Stimulated activated CD4-positive, alpha-beta T cell treated with anti-CD3 and anti-CD28 coated beads, Interleukin-12 subunit alpha, Interleukin-12 subunit beta, amount 100 ng/mL, for 48 hours (primary cell): ENCODE data around the gene COPRS.

ENCODE experiments used
- DNase-seq, 3 donors: peaks; one replicate each; pipeline ENCODE4 v3.0.0-alpha.2; 2020; ENCODE audit warnings: low read depth in 2 of 3, low spot score in 1 of 3

COPRS gene, protein sequence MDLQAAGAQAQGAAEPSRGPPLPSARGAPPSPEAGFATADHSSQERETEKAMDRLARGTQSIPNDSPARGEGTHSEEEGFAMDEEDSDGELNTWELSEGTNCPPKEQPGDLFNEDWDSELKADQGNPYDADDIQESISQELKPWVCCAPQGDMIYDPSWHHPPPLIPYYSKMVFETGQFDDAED

DNA sequence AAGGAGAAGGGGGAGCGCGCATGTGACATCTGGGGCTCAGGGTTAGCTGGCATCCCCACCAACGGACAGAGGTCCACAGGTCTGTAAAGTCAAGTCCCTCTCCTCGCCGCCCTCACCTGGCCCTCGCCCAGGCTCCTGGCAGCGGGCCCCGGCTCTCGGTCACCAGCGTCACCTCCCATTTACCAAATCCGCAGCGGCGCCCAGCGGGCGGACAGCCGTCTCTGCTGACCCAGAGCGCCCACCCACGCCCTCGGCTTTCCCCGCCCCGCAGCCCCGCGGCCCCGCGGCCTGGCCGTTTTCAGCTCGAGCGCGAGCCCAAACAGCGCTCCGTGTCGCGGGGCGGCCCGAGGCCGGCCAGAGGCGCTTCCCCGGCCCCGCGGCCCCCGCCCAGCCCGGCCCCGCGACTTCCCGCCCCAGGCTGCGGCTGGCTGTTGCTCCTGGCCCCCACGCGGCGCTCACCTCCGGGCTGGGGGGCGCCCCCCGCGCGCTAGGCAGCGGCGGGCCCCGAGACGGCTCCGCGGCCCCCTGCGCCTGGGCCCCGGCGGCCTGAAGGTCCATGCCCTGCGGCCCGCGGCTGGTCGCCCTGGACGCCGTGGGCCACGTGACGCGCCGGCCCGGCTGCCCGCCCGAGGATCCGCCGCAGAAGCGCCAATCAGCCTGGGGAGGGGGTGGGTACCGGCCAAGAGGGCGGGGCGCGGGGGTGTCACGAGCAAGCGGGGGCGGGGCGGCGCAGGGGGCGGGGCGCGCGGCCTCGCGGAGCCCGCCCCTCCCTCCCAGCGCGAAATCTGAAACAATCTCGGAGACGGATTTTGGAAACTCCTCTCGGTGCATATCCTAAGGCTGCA lies at the start of gene COPRS:
TSS of gene COPRS (minus strand) at position 603 of the 845 bp plus-strand sequence. CDS start at position 558, 45 bp downstream.
- peak; percentile 59 to 80 (median 68) for DNase-seq

GRCh38 chr17:31908386-31908785 lies 49.3 kb upstream of the COPRS start:
- no peak for DNase-seq

- no peak for DNase-seq
Measured at GRCh38 chr17:31907342-31907962, 48.4 kb upstream of the COPRS start.

DNA sequence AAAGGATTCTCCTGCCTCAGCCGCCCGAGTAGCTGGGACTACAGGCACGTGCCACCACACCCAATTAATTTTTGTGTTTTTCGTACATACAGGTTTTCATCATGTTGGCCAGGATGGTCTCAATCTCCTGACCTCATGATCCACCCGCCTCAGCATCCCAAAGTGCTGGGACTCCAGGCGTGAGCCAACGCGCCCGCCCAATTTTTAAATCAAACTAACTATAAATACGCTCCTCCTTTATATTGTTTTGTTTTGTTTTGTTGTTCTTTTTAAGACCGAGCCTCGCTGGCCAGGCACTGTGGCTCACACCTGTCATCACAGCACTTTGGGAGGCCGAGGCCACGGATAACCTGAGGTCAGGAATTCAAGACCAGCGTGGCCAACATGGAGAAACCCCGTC lies 44.4 kb upstream of the COPRS start:
- no peak for DNase-seq

DNA sequence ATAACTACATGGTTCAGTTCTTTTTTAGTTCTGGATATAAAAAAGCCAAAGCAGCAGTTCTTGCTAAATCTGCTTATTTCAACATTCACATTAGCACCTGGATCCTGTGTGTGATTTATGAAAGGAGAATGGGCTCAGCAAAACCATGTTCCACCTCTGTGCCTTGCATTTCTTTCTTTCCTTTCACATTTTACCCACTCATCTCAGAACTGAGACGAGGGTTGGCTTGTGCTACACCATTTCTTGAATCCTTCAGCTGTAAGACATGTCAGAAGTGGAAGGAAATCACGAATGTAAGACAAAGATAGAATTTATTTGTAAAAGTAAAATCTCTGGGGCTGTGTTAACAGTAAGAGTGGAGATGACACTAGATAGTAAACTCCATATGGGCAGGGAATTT lies 43.6 kb upstream of the COPRS start:
- DNase-seq = no peak

DNA sequence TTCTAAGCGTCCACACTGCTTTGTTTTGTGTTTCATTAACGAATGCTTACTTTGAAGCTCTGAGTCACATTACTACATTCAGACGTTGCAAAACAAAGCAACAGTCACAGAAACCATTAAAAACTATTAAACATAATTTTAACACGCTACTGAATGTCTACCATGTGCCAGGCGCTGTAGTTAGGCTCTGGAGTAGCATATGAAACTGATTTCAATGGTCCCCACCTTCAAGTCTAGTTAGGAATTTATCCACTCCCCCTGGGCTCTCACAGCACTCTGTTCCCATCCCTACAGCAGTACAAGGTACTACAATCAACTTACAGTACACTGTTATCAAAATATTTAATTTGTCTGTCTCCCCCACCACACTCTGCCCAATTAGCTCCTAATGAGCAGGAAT lies 41.8 kb upstream of the COPRS start:
- no peak for DNase-seq

DNA sequence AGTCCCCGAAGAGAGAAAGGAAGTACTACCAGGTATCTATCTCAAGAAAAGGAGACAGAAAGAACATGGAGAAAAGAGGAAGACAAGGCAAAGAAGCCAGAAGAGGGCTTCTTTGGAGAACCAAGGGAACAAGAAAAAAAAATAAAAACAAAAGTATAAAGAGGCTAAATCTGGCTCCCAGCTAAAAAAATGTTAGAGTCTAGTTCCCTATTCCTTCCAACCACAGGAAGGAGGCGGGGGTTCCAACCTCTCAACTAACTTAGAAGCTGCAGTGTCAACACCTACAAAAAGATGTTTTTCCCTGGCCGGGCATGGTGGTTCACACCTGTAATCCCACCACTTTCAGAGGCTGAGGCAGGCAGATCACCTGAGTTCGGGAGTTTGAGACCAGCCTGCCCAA lies 29.1 kb upstream of the COPRS start:
- DNase-seq = no peak

DNA sequence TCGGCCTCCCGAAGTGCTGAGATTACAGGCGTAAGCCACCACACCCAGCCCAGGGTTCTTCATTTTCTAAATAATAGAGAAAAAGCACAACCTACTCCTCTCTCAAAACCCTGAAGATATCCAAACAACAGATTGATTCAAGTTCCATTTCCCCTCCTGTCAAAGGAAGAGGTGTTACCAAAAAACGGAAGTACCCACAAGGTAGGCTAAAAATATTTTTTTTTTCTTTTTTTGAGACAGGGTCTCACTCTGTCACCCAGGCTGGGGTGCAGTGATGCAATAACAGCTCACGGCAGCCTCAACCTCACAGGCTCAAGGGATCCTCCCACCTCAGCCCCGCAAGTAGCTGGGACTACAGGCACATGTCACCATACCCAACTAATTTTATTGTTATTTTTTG lies 23.5 kb upstream of the COPRS start:
- no peak for DNase-seq

GRCh38 chr17:31880311-31880710 lies 21.3 kb upstream of the COPRS start:
- no peak for DNase-seq

DNA sequence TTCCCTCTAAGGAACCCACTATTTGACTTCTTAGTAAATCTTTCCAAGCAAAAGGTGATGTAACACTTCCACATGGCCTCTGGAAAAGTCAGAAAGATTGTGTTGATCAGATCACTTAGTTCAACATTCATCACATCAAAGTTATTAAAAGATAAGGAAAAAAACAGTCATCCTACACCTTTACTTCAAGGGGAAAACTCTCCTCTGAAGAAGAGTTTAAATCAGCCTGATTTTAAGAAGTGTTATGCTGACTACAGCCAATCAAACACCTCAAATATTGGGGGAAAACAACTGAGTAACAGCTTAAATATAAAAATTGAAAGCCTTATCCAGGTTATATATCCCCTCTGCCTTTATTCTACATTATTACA lies 19.6 kb upstream of the COPRS start:
- no peak for DNase-seq

DNA sequence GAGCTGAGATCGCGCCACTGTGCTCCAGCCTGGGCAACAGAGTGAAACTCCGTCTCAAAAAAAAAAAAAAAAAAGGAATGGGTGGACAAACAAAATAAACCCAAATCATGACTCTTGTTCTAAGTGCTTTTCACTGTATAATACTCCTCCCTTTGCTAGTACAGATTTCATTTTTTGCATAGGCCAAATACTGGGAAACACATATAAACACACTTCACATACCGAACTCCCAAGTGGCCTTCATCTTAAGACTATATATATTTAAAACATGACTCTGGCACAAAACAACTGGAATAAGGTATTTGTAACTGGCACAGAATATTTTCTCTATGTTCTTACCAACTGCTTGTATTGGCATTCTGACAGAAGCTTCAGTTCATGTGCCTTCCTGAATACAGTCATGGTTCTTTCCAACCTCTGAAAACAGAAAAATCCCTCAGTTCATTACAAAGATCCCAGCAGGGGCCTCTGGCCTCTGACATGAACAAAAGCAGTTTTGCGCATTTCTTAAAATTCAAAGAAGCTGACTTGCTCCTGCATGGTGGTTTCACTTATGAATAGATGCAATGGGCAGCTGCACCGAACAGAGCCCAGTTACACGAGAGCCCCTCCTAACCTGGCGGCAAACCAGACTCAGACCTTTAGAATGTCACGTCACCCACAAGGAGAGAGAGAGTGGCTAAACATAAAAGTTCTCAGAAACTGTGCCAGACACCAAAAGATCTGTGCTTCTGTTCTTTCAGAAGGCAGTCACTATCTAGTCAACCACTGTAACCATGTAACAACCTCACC lies 19.1 kb upstream of the COPRS start:
- peak in 2 of 3 donors; percentile 19 to 21 for DNase-seq

DNA sequence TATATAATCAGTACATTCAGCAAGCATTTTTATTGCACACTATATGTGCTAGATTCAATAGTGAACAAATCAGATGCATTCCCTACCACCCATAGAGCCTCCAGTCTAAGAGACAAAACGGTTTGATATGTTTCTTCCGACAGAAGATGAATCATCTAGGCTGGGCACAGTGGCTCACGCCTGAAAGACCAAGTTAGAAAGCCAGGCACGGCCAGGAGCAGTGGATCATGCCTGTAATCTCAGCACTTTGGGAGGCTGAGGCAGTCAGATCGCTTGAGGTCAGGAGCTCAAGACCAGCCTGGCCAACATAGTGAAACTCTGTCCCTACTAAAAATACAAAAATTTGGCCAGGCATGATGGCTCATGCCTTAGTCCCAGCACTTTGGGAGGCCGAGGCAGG lies 18.3 kb upstream of the COPRS start:
- no peak for DNase-seq

- no peak for DNase-seq
Measured at GRCh38 chr17:31875081-31875480, 16.0 kb upstream of the COPRS start.

DNA sequence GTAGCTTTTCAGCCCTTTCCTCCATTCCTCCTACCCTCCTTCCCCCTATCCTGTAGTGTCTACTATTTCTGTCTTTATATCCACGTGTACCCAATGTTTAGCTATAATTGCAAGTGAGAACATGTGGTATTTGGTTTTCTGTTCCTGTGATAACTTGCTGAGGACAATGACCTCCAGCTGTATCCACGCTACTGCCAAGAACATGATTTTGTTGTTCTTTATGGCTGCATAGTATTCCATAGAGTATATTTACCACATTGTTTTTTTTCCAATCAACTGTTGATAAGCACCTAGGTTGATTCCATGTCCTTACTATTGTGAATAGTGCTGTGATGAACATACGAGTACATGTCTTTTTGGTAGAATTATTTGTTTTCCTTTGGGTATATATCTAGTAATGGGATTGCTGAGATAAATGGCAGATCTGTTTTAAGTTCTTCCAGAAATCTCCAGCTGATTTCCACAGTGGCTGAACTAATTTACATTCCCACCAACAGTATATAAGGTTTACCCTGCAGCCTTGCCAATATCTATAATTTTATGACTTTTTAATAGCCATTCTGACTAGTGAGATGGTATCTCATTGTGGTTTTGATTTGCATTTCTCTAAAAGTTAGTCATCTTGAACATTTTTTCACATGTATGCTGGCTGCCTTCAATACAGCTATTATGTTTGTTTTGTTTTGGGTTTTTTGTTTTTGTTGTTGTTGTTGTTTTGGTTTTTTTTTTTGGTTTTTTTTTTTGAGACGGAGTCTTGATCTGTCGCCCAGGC lies 10.9 kb upstream of the COPRS start:
- no peak for DNase-seq

- no peak for DNase-seq
Measured at GRCh38 chr17:31869031-31869430, 10.0 kb upstream of the COPRS start.

- DNase-seq = no peak
Measured at GRCh38 chr17:31859487-31860008, 504 bp upstream of the COPRS start.

DNA sequence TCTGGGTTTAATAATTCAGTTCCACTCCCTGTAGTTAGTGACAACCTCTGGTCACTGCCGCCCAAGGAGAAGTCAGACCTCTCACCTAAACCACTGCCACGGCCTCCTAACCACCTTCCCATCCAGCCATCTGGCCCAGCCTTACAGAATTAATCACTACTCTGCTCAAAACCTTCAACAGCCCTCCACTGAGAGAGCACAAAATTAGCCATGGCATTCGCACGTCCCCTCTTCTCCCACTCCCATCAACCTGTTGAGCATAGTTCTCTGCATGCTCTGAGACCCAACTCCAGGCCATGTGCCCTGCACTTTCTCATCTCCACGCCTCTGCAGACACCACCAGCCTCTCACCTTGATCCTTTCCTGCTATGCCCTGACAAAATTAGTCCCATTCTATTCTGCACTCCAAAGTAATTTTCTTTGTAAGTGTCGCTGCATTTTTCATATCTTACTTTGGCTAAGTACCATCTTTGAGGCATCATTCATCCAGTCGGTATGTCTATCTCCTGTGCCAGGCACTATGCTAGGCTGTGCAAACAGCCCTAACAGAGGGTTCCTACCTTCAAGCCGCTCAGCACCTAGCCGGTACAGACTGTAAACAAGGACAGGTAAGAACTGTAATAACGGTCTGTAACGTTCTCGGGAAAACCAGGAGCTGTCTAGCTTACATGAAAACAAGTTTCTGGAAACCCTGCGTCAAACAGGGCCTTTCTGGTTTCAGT lies 963 bp downstream of the COPRS start:
- no peak for DNase-seq

DNA sequence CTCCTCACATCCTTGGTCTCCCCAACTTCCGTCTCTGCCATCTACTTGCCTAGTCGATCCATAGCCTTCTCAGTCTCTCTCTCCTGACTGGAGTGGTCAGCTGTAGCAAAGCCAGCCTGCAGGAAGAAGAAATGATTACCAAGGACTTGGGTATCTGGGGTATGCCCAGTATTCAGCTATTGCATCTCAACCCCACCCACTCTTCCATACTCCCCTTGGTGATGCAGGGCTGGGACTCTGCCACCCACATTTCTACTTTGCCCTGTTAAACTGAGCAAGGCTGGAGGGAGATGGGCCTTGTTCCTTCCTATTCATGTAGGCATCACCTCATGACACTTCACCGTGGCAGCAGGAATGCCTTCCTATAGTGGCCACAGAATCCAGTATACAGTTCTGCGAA lies 2.3 kb downstream of the COPRS start:
- no peak for DNase-seq

- no peak for DNase-seq
Measured at GRCh38 chr17:31854672-31855071, 4.4 kb downstream of the COPRS start.

DNA sequence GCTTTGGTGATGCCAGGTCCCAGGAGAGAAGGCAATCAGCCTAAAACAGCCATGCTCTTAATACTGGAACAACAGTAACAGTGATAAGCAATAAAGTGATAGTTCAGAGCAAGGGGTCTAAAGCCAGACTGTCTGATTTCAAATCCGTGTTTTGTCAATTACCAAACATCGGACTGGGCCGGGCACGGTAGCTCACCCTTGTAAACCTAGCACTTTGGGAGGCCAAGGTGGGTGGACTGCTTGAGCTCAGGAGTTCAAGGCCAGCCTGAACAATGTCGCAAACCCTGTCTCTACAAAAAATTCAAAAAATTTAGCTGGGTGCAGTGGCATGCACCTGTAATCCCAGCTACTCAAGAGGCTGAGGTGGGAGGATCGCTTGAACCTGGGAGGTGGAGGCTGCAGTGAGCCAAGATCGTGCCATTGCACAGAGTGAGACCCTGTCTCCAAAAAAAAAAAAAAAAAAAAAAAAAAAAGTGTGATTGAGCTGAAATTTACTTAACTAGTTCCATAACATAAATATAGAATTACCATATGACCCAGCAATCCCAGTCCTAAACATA lies 5.1 kb downstream of the COPRS start:
- DNase-seq = no peak
